GM21367 (cell line): ENCODE data around the gene FABP1.

ENCODE experiments used
- ATAC-seq: cut with Tn5 transposase; IDR thresholded peaks from one replicate; pipeline ENCODE4 v1.9.1; 2021; ENCODE audit not compliant: unreplicated experiment

FABP1 gene

DNA sequence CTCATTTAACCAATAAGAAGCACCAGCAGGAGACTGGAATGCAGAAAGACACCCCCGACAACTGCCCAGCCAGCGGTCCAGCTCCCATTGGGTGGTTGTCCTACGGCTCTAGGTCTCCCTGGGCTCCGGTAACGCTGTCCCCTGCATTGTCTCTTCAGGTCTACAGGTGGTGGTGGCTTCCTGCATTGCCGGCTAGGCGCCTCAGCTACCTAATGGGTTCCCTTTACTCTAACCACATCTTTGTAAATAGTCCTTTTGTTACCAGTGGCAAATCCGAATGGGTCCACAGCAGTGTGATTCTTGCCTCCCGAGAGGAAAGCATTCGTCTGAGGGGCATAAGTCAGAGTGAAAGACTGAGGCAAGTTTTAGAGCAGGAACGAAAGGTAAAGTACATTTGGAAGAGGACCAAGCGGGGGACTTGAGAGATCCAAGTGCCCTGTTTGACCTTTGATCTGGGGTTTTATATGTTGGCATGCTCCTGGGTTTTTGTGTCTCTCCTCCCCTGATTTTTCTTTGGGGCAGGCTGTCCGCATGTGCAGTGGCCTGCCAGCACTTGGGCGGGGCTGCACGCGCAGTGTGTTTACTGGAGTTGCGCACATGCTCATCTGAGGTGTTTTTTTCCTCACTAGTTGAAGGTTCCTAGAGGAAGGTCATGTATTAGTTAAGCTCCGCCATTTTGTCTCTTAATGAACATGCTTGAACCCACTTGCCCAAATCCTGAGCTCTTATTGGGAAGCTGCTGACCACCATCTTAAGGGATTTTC lies 11.0 kb downstream of the FABP1 start:
- no peak for ATAC-seq

DNA sequence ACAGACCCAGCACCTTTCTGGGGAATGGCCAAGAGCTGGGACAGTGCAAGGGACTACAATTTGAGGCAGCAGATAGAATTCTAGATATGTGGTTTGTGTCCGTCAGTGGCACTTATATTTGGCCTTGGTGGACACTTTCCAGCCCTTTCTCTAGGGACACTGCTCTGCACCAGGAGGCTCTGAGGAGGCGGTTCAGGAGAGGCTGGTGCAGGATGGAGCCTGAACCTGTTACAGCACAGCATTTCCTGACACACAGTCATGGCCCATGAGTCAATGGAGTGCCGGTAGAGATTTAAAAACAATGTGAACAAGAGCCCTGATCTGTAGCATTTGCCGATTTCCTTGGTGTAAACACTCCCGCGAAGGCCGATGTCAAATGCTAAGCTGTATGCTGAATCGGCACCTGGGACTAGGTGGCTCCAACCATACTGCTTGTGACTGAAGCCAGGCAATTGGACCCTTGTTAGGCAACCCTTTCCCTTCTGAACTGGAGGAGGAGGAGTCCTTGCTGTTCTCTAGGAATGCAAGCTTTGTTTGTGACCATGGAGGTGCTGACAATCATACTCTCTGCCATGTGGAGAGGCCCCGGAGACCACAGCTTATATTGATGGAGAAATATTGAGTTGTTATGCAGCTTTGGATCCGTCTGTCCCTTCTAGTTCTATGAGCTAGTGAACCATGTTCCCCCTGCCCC lies 11.9 kb downstream of the FABP1 start:
- ATAC-seq, result no peak

- no peak for ATAC-seq
Measured at GRCh38 chr2:88114889-88115288, 13.0 kb downstream of the FABP1 start.

DNA sequence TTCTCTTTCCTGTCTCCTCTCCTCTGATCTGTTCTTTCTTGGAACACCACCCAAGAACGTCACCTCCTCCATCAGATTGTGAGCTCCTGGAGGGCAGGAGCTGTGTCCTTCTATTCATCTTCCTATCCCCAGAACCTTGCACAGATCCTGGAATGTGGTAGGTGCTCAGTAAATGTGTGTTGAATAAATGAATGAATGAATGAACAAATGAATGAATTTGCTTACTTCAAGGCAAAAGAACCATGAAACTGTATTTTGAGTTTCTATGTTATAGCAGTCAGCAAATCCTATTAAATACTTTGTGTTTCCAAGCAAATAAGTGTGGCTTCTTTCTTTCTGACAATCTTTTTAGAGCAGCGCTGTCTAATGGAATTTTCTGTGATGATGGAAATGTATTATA lies 14.8 kb downstream of the FABP1 start:
- no peak for ATAC-seq

GRCh38 chr2:88110830-88111229 lies 17.0 kb downstream of the FABP1 start:
- ATAC-seq, result no peak

DNA sequence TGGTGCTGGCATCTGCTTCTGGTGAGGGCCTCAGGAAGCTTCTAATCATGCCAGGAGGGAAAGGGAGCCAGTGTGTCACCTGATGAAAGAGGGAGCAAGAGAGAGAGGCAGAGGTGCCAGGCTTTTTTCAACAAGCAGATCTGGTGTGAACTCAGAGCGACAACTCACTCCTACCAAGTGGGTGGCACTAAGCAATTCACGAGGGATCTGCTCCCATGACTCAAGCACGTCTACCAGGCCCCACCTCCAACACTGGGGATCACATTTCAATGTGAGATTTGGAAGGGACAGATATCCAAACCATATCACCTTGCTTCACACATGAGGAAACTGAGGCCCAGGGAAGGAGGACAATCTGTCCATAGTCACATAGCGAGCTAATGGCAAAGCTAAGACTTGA lies 19.1 kb downstream of the FABP1 start:
- no peak for ATAC-seq

GRCh38 chr2:88100489-88100858 lies 27.4 kb downstream of the FABP1 start:
- ATAC-seq, result no peak

DNA sequence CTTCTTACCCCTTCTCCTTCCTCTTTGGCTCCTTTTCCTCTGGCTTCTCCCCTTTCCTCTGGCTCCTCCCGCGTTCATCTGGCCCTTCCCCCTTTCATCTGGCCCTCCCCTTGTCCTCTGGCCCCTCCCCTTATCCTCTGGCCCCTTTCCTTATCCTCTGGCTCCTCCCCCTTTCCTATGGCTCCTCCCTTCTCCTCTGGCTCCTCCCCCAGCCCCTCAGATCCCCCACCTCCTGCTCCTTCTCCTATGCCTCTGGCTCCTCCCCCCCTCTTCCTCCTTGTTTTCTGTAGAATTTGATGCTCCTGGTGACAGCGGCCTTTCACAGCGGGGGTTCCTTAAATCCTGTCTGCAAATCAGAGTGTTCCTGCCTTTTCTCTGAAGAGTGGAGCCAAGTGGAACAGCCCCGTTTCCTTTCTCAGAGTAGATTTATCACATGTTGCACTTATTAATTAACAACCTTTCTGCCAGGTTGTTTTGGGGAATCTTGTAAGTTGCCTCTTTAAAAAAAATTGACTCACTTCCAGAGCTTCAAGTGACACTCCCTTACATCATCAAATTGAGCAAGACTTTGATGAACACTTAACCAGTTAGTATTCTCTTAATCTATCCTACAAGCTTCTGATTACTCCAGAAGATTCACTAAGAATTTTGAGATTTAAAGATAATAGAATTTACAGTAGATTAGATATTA lies 27.9 kb downstream of the FABP1 start:
- ATAC-seq, result no peak

DNA sequence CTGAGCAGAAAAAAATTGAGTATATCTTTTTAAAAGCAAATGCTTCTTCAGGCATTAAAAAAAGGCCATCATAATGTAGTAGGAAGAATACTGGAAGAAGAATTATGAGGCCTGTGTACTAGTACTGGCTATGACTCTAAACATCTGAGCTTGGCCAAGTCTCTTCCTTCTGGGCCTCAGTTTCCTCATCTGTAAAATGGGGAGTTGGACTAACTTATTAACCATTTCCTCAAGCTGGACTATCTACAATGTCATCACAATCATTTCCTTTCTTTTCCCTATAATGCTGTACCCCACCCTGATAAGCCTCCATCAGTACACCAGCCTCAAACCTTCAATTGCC lies 29.3 kb downstream of the FABP1 start:
- ATAC-seq, result no peak

DNA sequence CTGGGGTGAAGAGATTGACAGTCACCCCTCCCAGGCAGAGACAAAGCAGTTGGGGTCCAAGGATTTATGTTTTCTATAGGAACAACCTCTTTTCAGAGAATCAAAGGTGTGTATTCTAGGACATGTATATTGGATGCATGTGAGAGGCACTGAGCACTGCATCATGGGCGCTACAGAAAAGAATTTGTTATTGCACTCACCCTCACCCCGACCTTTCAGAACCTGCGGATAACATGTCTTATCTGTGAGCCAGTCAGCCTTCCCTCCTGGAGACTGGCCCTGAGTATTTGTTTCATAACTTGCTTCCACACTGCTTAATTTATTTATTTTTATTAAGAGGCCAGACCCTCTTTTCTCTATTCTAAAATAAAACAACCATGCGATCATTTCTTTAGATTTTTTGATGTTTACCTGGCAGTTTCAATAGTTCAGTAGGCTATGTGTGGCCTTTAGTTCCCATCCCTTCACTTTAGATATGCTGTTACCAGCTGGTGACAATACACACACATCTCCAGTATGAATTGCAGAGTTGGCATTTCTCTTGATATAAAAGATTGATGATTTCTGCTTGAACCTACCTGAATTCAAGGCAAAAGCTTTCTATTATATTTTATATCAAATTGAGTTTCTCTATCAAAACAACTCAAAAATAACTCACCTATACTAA lies 29.8 kb downstream of the FABP1 start:
- no peak for ATAC-seq

GRCh38 chr2:88097192-88097591 lies 30.7 kb downstream of the FABP1 start:
- no peak for ATAC-seq

DNA sequence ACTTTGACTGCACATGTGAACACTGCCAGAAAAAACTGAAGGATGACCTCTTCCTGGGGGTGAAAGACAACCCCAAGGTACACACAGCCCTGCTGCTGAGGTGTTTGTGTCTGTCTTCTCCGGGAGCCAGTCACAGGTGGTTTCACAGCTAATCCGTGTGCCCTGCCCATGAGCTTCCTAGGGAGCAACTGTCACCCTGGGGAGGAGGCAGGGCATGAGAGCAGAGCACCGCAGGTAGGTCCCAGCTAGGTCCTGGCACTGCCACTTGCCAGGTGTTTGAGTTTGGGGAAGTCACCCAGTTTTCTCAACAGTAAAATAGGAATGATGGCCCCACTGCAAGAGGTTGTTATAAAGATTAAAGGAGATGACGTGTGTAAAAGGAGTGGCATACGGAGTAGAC lies 31.2 kb downstream of the FABP1 start:
- ATAC-seq, result no peak

- ATAC-seq, result no peak
Measured at GRCh38 chr2:88095022-88095421, 32.8 kb downstream of the FABP1 start.

- ATAC-seq, result no peak
Measured at GRCh38 chr2:88092773-88093172, 35.1 kb downstream of the FABP1 start.

DNA sequence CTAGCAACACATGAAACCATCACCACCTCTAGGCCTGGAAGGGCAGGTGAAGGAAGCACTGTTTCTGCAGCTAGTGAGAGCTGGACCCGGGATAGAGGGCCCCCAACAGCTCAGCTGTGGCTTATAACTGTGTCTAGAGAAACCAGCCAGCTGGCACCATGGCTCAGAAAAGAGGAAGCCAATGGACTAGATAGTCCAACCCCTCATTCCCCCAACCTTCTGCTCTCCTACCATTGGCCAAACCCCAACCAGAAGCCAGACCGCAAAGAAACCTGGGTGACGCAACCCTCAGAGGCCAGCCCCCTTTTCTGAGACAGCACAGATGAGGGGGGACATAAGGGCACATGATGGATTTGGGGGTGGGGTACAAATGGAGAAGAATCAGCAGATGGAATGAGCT lies 35.9 kb downstream of the FABP1 start:
- no peak for ATAC-seq

DNA sequence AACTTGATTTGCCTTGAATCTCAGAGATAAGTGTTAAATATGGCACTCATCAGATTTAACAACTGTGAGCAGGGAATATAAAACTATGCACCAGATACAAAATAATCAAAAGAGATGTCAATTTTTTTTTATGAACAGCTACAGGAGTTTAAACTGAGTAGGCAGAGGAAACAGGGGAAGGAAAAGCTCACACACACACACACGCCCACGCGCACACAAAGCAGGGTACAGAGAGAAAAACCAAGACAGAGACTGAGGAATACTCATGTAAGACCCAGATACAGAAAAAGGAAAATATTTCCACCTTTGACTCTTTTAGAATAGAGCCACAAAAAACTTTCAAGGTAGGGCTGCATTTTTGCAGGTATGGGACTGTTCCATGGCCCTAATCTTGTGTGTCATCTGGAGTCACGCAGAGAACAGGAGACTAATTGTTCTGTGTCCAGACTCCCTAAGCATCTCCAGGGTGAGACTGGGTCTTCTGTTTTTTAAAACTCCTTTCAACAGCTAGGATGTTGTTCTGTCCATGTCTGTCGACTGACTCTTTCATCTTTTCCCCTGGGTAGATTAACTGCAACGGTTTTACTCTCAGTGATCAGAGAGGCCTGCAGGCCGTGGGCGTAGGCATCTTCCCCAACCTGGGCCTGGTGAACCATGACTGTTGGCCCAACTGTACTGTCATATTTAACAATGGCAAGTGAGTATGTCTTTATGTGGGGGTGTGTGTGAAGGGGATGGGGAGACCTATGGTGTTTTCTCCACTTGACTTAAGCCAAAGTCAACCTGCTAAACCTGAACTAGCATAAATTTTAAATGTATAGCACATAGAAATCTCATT lies 37.2 kb downstream of the FABP1 start:
- no peak for ATAC-seq

- no peak for ATAC-seq
Measured at GRCh38 chr2:88088999-88089398, 38.9 kb downstream of the FABP1 start.

- no peak for ATAC-seq
Measured at GRCh38 chr2:88087763-88088162, 40.1 kb downstream of the FABP1 start.

GRCh38 chr2:88087073-88087472 lies 40.8 kb downstream of the FABP1 start:
- no peak for ATAC-seq

DNA sequence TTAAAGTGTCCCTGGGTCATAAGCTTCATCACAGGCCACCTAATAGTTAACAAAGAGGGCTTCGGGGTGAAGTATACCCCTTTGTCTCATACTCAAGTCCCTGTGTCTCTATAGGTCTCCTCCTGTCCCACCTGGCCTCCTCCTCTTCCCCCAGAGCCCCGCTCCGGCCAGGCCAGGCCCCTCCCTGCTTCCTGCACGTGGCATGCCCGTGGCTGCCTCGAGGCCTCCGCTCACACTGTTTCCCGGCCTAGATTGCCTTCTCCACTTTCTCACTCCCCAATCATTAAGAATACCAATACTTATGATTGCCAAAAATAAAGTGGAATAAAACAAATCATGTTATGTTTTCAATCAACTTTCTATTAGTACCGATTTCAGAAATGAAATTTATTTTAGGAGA lies 41.5 kb downstream of the FABP1 start:
- ATAC-seq, result no peak

DNA sequence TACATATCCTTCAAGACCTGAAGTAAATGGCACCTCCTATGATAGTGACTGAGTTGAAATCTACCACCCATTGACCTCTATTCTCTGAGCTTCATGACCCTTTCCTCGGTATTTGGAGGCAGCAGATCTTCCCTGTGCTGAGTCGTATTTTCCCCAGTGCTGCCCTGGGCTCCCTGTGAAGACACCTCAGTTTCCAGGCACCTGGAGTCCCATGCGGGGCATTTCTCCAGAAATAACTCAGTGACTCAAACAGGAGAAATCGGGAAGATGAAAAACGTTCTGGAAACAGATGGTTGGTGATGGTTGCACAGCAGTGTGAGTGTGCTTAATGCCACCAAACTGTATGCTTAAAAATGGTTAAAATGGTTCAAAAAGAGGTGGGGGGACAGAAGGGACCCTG lies 42.3 kb downstream of the FABP1 start:
- ATAC-seq, result no peak
